Mesothelial cell of epicardium (in vitro differentiated cells): Measurements from ENCODE around the gene TMX1. TPM values are rescaled to one million over a fixed set of nuclear protein-coding genes. Genes with fewer than 3 reads are reported as not detected.
A peak's percentile ranks its signal among the peaks of the same experiment; 100 is the strongest.
"Not testable (repeated sequence)": the region's sequence is repeated elsewhere in the genome, so short reads cannot be mapped to it uniquely, and the experiment has no call there.

ENCODE experiments used
- DNase-seq, 2 experiments: peaks; one replicate each; pipeline ENCODE4 v3.0.0; 2021; ENCODE audit warnings: low spot score in 2 of 2; ENCODE audit not compliant: unreplicated experiment in 2 of 2
- H3K27ac Mint-ChIP-seq: 2 replicates; pipeline ENCODE4 v1.8.0; 2021; ENCODE audit warnings: mixed read lengths
- H3K27me3 Mint-ChIP-seq: 2 replicates; pipeline ENCODE4 v1.8.0; 2021; ENCODE audit warnings: low read depth, mixed read lengths
- H3K36me3 Mint-ChIP-seq: 2 replicates; pipeline ENCODE4 v1.8.0; 2021; ENCODE audit warnings: mixed read lengths
- H3K4me1 Mint-ChIP-seq: 2 replicates; pipeline ENCODE4 v1.8.0; 2021; ENCODE audit warnings: mixed read lengths
- H3K4me3 Mint-ChIP-seq: 2 replicates; pipeline ENCODE4 v1.8.0; 2021; ENCODE audit warnings: mild to moderate bottlenecking, moderate library complexity, mixed read lengths
- H3K9me3 Mint-ChIP-seq: 2 replicates; pipeline ENCODE4 v1.8.0; 2021; ENCODE audit warnings: mixed read lengths
- CTCF ChIP-seq: fragments of 200-600 bp; sonication (generic); IDR thresholded peaks from one replicate; pipeline ENCODE4 v1.5.0; 2021; ENCODE audit warnings: antibody characterized with exemption; ENCODE audit not compliant: unreplicated experiment
- total RNA-seq: library from RNA; stranded (reverse); gene quantifications from 3 replicates; pipeline ENCODE4 v1.2.1, GENCODE V29; 2021

The TMX1 gene
- total RNA-seq, 1 donor from 2014 or later = 23.6 TPM

- no peak overlapping the region for H3K4me3 Mint-ChIP-seq
- H3K4me1 Mint-ChIP-seq = no peaks in the 10 kb centered on the region
- no peaks in the 10 kb centered on the region for H3K9me3 Mint-ChIP-seq
- no peaks in the 10 kb centered on the region for H3K27me3 Mint-ChIP-seq
- H3K27ac Mint-ChIP-seq = no peak overlapping the region
- H3K36me3 Mint-ChIP-seq = no peaks in the 10 kb centered on the region
- no peak for TF ChIP-seq CTCF
- no peak for DNase-seq
Observed at GRCh38 chr14:51216602-51217001, 23.4 kb upstream of the TMX1 start.

DNA sequence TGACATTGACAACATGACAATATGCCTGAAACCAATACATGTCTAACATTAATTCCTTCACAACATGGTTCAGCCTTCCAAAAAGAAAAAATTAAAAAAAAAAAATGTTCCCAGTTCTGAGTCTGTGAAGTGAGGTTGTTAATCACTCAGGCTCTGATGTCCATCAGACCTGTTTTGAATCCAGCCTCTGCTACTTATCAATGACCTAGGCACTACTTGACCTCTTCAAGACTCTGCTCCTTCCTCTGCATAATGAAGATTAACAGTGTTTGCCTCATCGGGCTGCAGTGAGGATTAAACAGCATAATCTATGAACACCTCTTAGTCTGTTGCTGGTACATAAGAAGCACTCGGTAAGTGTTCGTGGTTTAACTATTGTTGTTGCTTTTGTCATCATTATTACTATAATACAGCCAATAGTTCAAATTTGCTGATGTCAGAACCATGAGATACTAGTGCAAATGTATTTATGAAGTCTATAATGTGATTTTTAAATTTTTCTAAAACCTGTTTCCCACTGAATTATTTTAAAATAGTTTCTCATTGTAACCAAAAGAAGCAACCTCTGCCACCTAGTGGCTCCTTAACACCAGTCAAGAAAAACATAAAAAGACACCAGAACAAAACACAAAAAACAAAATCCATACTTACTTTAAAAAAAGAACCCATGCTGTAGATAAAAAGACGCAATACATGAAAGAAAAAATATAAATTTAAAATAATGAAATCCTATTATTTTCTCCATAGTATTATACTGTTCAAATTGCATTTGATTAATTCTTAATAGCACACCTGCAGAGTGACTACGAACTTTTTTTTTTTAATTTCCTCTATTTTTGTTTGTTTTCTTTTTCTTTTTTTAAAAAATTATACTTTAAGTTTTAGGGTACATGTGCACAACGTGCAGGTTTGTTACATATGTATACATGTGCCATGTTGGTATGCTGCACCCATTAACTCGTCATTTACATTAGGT lies 20.3 kb upstream of the TMX1 start:
- TF ChIP-seq CTCF = peak; percentile 74
- H3K4me1 Mint-ChIP-seq = no peaks in the 10 kb centered on the region
- DNase-seq = no peak
- H3K27ac Mint-ChIP-seq = no peak overlapping the region
- peaks cover 12% of the 10 kb centered on the region for H3K9me3 Mint-ChIP-seq
- H3K27me3 Mint-ChIP-seq = no peaks in the 10 kb centered on the region
- H3K36me3 Mint-ChIP-seq = peaks cover 4% of the 10 kb centered on the region
- H3K4me3 Mint-ChIP-seq = no peak overlapping the region

GRCh38 chr14:51223463-51223862 lies 16.6 kb upstream of the TMX1 start:
- H3K27me3 Mint-ChIP-seq, H3K36me3 Mint-ChIP-seq, H3K4me1 Mint-ChIP-seq, H3K27ac Mint-ChIP-seq, DNase-seq, H3K4me3 Mint-ChIP-seq: not testable (repeated sequence)
- peaks cover 12% of the 10 kb centered on the region for H3K9me3 Mint-ChIP-seq

DNA sequence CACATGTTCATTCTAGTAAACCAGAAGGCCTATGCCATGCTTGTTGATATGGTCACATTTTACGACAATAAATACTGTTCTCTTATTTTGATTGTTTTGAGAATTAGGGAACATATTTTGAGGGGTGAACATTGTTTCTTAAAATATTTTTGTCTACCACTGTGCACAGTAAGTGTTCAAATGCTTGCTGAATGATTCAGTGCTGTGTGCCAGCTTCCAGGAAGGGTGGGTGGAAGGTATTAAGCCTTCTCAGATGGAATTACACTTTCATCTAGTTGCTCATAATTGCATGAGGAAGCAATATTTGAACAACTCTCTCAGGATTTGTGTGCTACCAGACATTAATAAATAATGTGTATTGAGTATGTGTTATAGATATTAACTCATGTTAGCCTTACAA lies 15.5 kb upstream of the TMX1 start:
- peaks cover 6% of the 10 kb centered on the region for H3K4me1 Mint-ChIP-seq
- no peak for TF ChIP-seq CTCF
- DNase-seq = no peak
- peaks cover 12% of the 10 kb centered on the region for H3K9me3 Mint-ChIP-seq
- peaks cover 4% of the 10 kb centered on the region for H3K36me3 Mint-ChIP-seq
- H3K27ac Mint-ChIP-seq = no peak overlapping the region
- H3K4me3 Mint-ChIP-seq = no peak overlapping the region
- H3K27me3 Mint-ChIP-seq = no peaks in the 10 kb centered on the region

DNA sequence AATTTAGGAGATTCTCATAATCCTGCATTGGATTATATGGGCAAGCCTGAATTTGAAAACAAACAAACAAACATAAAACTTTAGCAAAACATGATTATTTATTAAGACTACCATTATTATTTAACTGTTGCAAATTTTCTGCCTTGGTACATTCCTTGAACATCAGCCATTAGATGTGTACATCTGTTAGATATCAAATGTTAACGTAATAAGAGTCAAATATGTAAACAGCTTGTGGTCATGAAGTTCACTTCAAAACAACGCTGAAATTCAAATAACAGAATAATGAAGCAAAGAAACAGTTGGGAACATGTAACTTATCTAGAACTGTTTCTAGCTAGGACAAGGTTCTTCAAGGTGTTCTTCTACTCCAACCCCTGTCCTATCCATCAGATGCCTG lies 14.3 kb upstream of the TMX1 start:
- DNase-seq = no peak
- Mint-ChIP-seq H3K27me3 (no peaks in the 10 kb centered on the region), H3K27ac (no peak overlapping the region), H3K4me1 (peaks cover 6% of the 10 kb centered on the region), H3K4me3 (no peak overlapping the region), H3K9me3 (peaks cover 12% of the 10 kb centered on the region), H3K36me3 (peaks cover 4% of the 10 kb centered on the region)
- no peak for TF ChIP-seq CTCF

GRCh38 chr14:51228391-51228790 lies 11.7 kb upstream of the TMX1 start:
- Mint-ChIP-seq H3K36me3 (peaks cover 1% of the 10 kb centered on the region), H3K4me1 (peaks cover 6% of the 10 kb centered on the region), H3K4me3 (no peak overlapping the region), H3K27me3 (no peaks in the 10 kb centered on the region), H3K27ac (no peak overlapping the region), H3K9me3 (peaks cover 4% of the 10 kb centered on the region)
- no peak for TF ChIP-seq CTCF
- no peak for DNase-seq
